HG03060 (cell line): ENCODE data around the gene ASTL.

Experiments used
- ATAC-seq: cut with Tn5 transposase; IDR thresholded peaks from one replicate; pipeline ENCODE4 v1.9.1; 2021; ENCODE audit warnings: low read depth, moderate number of reproducible peaks; ENCODE audit not compliant: unreplicated experiment

ASTL gene

DNA sequence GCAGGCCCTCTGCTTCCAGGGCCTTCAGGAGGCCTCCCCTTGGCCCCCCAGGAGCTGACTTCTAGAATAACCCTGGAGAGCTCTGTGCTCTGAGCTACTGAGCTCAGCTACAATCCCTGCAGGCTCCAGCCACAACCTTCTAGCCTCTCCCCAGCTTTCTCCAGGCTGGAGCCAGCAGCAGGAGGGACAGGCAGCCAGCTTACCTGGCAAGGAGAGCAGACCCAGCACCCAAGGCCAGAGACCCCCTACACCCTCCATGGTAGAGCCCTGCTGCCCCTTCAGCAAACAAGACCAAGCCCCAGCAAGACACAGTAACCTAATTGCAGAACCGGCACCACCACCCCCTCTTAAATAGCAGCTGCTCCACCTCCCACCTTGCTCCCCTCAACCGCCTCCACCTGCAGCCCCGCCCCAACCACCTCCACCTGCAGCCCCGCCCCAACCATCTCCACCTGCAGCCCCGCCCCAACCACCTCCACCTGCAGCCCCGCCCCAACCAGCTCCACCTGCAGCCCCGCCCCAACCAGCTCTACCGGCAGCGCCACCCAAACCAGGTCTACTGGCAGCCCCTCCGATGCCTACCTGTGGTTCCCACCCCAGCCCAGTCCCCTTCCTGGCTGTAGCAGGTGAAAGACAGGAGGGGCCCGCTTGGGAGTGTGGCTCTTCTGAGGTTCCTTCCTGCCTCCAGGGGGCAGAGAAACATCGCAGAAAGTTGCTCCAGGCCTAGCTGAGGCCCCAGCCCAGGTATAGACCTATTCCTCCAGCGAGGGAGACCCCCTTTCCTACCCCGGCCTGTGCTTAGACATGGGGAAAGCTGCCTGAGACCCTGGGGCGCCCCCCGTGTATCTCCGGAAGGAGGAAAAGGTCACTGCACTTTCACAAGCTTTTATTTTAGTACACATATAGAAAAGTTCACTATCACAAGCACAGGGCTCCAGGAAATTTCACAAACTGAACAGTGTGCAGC lies at the start of gene ASTL:
Gene ASTL, minus strand, starts transcription at position 324 of the 967 bp plus-strand sequence. Its CDS starts 66 bp downstream, at position 258.
- no peak for ATAC-seq

DNA sequence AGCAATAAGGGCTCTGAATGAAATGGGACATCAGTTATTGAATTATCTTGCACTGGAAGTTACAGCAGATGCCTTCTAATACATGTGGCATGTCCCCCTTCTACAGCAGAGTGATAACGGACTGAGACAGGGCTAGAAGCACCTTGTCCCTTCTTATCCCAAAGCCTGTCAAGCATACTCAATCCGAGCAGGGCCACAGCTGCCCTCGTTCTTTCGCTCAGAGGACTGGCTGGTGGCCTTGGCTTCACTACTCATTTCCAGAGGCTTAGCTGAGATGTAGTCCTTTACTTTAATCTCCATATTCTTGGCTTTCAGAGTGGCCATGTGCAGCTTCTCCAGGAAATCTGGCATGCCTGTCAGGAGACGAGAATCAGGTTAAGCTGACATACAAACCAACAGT lies 48.3 kb upstream of the ASTL start:
- ATAC-seq, result no peak

DNA sequence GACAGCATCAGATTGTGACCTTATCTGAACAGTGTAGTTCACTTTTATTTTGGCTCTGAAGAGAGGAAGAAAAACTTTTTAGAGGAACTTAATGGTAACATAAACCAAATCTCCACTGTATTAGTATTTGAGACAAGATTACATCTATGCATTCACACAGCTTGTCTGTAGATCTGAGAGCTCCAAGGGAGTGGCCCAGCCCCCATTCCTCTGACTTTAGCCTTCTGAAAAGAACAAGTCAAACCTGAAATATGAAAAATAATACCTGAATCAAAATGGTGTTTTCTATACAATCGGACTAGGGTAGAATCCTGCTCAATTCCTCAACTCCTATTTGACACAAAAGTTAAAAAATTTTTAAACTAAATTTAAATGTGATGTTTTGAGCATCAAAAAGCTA lies 47.2 kb upstream of the ASTL start:
- ATAC-seq, result no peak

DNA sequence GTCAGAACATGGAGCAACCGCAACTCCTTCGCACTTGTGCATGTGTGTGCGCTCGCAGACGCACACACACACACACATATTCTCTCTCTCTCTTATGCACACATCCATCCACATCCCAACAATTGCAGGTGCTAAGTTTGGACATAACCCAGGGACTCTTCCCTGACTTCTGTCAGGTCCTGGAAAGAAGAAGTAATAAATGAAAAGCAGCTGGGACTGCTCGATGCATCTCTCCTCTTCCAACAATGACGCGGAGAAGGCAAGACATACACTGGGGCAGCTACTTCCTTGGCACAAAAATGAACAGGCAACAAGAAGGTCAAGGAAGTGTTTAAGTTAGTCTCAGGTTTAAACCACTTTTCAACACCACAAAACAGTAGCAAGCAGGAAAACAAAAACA lies 46.7 kb upstream of the ASTL start:
- no peak for ATAC-seq

DNA sequence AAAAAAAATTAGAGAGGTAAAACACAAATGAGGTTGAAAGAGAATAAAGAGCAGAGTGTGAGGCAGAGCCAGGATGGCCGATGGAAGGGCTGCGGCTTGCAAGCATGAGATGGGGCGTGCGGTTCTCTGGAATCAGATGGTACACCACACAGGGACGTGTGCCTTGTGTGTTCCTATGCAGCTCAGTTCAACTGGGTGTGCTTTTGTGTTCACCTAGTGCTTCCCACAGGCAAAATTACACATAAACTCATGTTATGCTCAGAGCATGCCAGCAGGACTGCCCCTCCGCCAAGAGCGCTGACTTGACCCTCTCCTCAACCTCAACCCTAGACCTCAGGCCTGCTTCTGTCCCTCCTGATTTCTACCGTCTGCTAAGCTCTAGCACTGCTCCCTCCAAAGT lies 45.9 kb upstream of the ASTL start:
- no peak for ATAC-seq

DNA sequence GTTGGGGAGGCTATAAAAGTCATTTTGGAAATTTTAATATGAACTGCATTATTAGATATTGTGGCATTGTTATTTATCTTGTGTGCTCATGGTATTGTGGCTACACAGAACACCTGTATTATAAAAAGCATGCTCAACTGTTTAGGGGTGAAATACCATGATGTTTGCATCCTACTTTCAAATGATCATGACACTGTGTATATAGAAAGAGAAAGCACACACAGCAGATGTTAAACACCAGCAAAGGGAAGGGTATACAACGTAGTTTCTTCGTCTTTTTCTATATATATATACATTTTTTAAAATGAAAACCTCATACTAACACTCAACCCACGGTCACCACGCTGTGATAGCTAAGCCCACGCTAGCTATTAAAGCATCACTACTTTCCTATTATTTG lies 43.2 kb upstream of the ASTL start:
- no peak for ATAC-seq

DNA sequence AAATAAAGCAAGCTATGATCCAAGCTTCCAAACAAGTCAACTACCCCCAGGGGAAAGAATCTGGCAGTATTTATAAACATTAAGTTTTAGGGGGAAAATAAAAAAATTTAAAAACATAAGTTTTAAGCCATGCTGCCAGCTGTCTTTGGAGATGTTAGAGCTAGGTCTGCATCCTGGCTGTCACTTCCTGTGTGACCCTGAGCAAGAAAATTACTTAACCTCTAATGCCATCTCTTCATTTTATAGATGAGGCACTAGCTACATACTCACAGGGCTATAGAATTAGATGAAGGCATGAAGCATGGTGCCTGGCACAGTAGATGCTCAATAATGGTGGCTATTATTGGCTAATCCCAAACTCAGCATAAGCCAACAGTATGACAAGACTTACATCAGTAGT lies 42.2 kb upstream of the ASTL start:
- ATAC-seq, result no peak

DNA sequence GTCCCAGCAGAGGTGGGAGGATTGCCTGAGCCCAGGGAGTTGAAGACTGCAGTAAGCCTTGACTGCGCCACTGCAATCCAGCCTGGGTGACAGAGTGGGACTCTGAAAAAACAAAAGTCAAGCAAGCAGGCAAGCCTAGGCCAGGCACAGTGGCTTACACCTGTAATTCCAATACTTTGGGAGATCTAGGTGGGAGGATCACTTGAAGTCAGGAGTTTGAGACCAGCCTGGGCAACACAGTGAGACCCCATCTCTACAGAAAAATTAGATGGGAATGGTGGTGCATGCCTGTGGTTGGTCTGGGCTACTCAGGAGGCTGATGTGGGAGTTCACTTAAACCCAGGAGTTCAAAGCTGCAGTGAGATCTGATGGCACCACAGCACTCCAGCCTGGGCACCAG lies 41.7 kb upstream of the ASTL start:
- ATAC-seq, result no peak

DNA sequence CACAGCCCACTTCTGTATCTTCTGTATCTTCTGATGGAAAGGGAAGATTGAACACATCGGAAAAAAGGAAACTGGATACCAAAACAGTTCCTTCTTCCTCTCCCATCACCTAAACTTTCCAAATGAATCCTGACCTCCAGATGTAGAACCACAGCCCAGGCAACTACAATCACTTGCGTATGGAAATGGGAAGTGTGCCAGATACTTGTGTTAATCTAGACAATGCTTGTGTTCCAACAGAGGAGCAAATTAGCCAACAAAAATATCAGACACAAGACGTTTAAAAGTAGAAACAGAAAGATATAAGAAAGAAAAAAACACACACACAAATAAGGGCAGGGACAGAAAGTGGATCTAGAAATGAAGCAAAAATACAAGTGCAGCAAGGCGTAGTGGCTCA lies 38.4 kb upstream of the ASTL start:
- no peak for ATAC-seq

DNA sequence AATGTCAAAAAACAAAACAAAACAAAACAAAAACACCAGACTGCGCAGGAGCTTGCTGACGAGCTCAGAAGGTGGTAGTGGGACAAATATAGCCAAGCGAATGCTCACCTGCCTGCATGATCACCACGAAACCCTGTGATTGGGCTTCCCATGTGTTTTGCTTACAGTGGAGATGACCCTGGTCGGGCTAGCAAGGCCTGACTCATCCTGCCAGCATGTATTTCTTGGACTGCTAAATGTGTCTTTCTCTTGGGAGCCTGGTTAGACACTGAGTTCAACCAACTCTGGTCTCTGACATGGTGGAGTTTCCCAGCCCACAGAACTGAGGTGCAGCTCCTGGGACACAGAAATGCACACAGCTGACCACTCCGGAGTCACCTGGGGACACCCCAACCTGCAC lies 37.6 kb upstream of the ASTL start:
- ATAC-seq, result no peak

DNA sequence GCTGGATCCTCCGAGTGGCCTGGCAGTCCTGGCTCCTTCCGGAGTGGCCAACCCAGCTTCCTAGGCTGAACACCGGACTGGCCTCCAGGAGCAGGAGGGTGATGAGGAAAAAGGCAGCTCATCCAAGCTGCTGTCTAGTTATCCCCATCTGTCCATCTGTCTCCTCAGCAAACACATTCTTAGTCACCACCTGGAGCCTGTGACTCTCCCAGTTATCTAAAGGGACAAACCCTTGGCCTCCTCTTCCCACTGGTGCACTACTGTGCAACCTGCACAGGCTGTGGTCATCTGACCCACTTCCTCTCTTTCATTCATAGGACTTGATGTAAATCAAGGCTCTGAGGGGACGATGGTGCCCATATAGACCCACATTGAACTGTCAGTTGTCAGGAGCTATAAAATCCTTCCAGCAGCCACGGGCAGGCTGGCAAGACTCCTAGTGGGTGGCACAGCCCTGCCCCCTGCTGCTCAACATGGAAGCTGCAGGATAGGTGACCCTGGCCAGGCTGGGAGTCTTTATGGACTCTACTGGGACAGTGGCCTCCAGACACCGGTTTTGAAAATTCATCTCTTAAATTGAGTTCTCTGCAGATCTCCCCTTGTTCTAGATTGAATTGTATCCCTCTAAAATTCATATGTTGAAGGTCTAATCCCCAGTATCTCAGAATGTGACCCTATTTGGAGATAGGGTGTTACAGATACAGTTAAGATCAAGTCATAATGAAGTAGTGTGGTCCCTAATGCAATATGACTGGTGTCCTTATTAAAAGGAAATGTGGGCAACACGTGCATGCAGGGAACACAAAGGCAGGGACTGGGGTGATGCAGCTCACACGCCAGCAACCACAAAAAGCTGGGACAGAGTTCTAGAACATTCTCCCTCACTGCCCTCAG lies 36.2 kb upstream of the ASTL start:
- peak; percentile 41 for ATAC-seq

DNA sequence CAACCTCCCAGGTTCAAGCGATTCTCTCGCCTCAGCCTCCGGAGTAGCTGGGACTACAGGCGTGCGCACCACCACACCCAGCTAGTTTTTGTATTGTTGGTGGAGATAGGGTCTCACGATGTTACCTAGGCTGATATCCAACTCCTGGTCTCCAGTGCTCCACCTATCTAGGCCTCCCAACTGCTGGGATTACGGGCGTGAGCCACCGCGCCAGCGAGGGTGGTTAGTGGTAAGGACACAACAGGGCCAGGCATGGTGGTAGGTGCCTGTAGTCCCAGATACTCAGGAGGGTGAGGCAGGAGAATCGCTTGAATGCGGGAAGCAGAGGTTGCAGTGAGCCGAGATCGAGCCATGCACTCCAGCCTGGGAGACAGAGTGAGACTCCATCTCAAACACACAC lies 33.5 kb upstream of the ASTL start:
- no peak for ATAC-seq

DNA sequence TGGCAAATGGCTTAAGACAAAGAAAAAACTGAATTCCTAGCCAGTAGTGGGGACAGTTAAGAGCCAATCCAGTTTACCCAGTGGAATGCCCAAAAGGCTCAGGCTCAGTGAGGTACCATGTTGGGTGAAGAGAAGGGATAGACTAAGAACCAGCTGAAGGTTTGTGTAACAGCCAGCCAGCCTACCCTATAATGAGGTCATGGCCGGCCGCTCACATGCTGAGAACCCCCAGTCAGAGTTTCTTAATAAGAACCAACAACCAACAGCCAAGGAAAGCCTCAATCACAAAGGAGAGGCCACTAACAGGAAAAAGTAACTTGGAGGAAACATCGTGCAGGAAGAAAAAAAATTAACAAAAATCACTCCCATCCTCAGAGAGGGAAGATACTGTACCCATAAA lies 32.3 kb upstream of the ASTL start:
- ATAC-seq, result no peak

DNA sequence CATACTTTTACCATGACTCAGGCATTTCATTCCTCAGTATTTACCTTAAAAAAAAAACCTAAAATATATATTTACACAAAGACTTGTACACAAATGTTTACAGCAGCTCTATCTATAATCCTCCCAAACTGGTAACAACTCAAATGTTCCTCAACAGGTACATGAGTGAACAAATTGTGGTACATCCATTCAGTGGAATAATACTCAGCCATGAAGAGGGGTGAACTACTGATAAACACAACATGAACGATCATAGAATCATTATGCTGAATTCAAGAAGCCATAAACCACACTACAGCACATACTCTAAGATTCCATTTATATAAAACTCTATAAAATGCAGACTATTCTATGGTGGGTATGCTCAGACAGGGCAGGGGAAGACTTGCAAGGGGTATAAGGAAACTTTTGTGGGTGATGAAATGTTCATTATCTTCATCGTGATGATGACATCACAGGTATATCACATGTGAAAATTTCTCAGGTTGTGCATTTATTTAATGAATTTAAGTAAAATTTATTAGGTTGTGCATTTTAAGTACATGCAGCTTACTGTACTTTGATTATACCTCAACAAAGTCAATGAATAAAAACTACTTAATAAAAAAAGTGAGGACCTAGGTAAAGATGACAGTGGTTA lies 31.7 kb upstream of the ASTL start:
- no peak for ATAC-seq

DNA sequence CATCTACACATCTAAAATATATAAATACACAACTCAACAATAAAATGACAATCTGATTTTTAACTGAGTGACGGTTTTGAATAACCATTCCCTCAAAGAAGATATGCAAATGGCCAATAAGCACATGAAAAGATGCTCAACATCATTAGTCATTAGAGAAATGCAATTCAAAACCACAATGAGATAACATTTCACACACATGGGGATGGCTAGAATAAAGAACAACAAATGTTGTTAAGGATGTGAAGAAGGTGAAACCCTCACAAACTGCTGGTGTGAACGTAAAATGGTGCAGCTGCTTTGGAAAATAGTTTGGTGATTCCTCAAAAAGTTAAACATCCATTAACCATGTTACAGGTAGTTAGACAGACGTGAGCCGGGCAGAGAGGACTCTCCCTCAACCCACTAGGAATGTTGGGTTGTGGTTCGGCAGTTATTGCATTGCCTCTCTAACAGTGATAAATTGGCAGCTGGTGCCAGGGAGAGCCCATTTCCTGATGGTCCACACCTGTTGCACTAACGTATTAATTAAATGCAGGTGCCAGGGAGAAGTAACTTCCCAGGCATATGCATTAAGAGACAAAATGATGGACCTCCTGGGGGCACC lies 29.2 kb upstream of the ASTL start:
- ATAC-seq, result no peak

DNA sequence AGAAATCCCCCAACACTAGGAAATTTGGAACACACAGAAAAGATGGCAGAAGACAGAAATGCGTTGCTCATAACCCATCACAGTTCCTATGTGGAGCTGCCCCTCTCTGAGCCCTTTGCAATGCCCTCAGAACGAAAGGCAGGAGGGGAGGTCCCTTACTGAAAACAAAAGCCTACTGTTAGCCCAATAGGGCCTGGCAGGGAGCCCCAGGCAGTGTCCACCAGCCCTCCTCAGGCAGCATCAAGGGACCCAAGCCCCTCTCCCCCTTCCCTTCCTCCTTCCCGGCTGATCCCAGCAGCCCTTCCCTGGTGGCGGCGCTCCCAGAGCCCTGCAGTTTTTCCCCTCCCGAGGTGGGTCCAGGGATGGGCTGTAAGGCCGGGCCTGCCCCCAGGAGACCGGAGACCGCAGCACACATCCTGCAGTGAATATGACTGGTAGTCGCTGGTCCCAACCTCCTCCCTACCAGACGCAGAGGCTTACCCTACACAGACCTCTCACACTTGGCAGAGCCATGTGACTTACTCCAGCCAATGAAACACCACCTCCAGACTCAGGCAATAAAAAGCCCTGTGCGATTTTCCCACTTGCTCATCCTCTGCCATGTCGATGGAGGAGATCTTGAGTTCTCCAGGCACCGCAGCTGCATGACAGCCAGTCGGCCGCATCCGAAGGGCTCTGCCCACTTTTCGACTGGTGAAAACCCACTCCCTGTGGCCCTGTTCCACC lies 26.3 kb upstream of the ASTL start:
- peak; percentile 55 for ATAC-seq

DNA sequence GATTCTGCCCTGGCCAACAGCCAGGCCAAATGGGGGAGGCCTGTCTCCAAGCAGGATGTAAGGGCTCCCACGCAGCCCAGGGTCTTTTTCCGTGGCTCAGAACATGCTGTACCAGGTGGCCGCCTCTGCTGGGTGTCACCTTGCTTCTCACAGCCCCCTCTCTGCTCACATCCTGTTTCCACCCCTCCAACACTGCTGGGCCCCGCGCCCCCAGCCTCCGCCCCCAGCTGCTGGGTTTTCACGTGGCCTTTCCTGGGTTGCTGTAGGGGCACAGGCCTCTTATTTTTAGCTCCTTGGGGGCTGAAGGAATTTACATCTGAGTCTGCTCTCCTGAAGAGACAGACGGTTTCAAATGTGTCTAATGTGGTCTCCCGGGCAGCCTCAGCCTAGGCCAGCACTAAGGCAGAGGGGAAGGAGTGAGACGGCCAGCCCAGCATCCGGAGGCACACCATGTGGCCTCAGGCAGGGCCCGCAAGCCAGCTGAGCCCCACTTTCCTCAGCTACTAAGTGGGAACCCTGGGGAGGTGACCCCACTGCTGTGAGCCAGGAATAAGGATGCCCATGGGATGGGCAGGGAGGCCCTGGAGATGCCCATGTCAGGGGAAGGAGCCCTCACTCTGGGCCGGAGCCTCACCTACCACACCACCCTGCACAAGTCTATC lies 25.6 kb upstream of the ASTL start:
- ATAC-seq, result peak; percentile 30

DNA sequence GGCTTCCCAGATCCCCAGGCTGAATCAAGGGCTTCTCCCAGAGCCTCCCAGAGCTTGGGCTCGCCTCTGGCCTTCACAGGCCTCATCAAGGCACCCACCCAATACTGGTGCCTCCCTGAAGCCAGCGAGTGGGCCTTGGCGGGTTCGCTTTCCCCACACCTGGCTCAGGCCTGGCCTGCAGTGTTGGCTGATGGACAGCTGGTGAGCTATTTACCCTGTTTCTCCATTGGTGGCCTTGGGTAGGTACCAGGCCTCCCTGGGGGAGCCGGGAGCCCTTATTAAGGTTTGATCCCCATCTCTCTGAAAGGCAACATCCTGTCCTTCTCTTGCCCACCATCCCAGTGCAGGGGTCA lies 25.1 kb upstream of the ASTL start:
- no peak for ATAC-seq

DNA sequence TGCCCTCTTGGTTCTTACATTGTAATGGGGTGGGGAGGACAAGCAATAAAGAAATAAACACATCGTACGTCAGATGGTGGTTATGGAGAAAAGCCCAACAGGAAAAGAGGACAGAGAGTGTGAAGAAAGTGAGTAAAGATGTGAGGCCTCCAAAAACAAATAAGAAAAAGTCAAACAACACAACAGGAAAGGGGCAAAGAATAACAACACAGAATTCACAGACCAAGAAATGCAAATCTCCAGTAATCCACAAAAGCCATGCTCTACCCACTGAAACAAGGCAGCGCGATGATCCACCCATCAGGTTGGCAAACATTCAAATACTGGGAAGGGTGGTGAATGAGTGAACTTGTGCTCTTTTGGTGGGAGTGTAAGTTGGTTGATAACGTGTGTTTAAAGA lies 23.6 kb upstream of the ASTL start:
- no peak for ATAC-seq
